ENCODE measurements around the gene RBM8A. TPM values are rescaled to one million over a fixed set of nuclear protein-coding genes. Genes with fewer than 3 reads are reported as not detected.

The RBM8A gene
- polyA plus RNA-seq, 10 donors = 113 to 144 (median 122) TPM

- peak; percentile 21 to 77 (median 45) for DNase-seq
Observed at GRCh38 chr1:145918992-145919939, 8.0 kb downstream of the RBM8A start.

- peak; percentile 90 to 97 (median 93) for DNase-seq
Observed at GRCh38 chr1:145918144-145918991, 8.9 kb downstream of the RBM8A start, which contains the start of gene PEX11B. TSS of gene PEX11B (minus strand) at chr1:145918717. CDS start at chr1:145918688, 29 bp downstream.

DNA sequence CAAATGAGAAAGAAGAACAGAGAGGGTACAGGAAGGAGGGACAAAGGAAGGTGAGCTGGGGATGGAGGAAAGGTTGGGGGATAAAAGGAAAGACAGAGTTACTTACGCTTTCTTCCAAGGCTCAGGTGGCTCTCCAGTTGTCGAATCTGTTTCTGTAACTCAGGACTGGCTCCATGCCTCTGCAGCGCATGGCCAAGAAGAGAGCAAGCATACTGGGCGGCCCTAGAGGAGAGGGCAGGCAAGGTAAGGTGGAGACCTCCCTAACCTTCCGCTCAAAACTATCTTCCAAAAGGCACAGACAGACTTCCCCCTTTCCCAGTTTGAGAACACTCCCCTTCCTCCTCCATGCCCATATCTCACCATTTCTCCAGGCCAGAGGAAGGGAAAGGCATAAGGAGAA is 9.7 kb downstream of the RBM8A start:
- no peak for DNase-seq

DNA sequence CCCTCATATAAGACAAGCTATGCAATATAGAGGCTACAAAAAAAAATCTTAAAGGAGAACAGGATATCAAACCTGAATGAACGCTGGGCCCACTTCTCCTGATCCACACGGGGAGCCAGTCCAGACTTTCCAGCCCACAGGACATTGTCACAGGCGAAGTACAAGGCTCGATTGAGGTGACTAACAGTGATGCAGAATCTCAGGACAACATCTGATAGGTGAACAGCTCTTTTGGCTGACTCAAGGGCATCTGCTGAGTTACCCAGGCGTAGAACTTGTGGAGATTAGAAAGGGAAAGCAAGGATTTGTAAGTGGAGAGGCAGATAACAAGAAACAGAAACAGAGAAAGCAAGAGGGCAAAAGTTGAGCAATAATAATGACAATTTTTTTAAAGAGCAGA is 10.5 kb downstream of the RBM8A start:
- DNase-seq = no peak

- DNase-seq = no peak
Observed at GRCh38 chr1:145912128-145912641, 15.1 kb downstream of the RBM8A start.

- no peak for DNase-seq
Observed at GRCh38 chr1:145908653-145909052, 18.6 kb downstream of the RBM8A start.

- DNase-seq = peak in 1 of 3 donors; percentile 73
Observed at GRCh38 chr1:145906954-145907753, 20.1 kb downstream of the RBM8A start.

GRCh38 chr1:145901312-145902021 is 25.8 kb downstream of the RBM8A start:
- no peak for DNase-seq

DNA sequence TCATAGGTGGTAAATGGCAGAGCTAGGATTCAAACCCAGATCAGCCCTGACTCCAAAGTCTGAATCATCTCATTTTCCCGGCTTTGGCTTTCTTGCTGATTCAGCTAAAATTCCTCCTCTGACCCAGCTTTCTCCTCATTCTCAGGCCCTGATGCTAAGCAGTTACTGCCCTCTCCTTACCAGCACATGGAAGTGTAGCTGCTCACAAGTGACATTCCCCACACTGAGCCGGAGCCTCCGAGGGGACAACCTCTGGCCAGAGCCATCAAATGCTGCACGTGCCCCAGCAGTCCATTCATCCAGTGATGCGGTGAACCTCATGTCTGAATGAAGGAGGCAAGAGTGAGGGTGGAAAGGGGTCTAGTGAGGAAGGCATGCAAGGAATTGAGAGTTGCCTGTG is 28.5 kb downstream of the RBM8A start:
- DNase-seq = no peak

DNA sequence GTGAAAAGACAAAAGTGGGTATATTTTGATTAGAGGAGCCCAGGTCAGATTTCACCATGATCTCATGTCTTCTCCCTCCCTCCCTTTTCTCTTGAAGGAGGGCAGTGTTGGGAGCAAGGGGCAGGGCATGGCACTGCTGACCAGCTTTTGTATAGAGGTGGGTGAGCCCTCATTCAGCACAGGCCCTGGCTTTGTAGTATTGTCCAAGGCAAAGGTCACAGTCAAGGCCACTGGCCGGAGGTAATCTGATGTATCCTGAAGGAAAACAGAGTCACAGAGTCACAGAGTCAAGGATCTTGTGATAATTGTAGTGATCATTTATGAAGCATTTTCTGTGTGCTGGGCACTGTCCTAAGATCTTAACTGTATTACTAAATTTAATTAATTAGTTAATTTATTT is 29.3 kb downstream of the RBM8A start:
- DNase-seq = no peak

- DNase-seq = no peak
Observed at GRCh38 chr1:145895471-145895870, 31.8 kb downstream of the RBM8A start.

- no peak for DNase-seq
Observed at GRCh38 chr1:145893306-145894055, 33.8 kb downstream of the RBM8A start.

GRCh38 chr1:145892486-145893087 is 34.7 kb downstream of the RBM8A start:
- DNase-seq = no peak

DNA sequence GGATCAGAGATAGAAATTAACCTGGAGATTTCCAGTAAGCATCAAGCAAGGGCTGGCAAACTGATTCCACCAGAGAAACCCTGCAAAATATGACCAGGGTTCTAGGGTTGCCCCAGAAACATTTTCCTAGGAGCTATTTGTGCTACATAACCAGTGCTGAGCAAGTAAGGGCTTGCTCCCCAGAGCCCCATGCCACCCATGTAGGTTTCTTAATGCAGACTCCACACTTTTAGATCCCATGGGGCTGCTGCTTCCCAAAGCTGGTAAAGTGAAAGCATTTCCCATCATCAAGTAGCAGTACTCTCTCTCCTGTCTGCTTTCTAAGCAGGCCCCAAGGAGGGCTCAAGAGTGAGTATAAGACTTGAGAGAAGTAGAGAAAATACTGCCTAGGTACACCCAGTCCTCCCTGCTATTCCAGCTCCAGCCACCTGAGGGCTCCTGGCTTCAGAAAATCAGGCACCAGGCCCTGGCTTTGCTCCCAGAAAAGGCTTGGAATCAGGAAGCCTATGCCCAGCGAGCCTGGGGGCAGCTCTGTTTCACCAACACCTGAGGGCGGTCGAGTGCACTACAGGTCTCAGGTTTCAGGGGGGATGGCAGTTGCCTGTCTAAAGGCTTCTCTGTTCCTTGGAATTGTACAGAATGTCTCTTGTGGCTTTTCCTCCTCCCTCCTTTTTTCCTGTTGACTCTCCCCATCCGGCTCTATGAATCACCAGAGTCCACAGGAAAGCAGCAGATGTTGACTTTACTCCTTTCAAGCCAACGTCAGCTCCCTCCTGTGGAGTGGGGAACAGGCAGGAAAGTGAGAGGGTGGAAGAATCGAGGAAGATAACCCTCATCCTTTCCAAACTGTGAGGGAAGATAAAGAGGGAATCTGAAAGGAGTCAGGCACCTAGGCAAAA is 35.4 kb downstream of the RBM8A start:
- peak; percentile 95 to 98 (median 96) for DNase-seq

GRCh38 chr1:145891143-145891542 is 36.1 kb downstream of the RBM8A start:
- DNase-seq = no peak

- DNase-seq = no peak
Observed at GRCh38 chr1:145889722-145890121, 37.6 kb downstream of the RBM8A start.

DNA sequence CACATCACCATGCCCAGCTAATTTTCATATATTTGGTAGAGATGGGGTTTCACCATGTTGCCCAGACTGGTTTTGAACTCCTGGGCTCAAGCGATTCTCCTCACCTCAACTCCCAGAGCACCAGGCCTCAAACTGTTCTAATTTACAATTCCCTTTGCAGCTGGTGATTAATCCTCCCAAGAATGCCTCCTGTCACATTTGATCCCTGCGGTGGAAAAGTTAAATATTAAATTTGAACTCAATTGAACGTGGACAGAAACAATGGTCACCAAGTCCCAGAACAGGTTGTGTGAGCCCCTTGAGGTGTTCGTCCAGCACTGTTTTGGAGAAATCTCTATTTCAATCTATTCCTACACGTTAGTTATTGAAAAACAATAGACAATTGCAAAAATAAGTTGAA is 39.7 kb downstream of the RBM8A start:
- DNase-seq = no peak

DNA sequence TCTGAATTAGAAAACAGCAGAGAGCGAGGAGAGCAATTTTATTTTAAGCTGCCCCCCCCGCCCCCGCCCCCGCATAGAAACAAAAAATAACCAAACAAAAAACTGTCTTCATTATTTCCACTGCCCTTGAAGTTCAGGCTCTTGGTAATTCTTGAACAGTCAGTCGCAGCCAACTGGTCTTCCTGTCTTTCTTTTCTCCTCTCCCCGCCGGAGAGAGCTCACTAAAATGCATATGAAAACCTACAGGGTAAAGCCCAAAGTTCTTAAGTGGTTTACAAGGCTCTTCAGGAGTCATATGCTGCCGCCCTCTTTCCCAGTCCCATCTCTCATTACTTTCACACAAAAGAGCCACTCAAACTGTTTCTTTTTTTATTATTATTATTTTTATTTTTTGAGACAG is 40.5 kb downstream of the RBM8A start:
- peak in 1 of 3 donors; percentile 34 for DNase-seq
